GM12891 (cell line): ENCODE results near the gene GMDS.

Experiments used
- DNase-seq: peaks from one replicate; pipeline ENCODE4 v3.0.0; 2011; ENCODE audit warnings: low spot score; ENCODE audit not compliant: insufficient read length
- FAIRE-seq: peaks from 2 replicates; lab custom pipeline; 2011; peaks lifted over from hg19 to GRCh38; lab: Jason Lieb, UNC
- PAX5 ChIP-seq: IDR thresholded peaks from 2 replicates; pipeline ENCODE4 v1.6.1; 2011; ENCODE audit warnings: low read length, moderate library complexity, mild to moderate bottlenecking; ENCODE audit not compliant: insufficient read depth, severe bottlenecking
- POLR2A ChIP-seq: IDR thresholded peaks from 2 replicates; pipeline ENCODE4 v1.6.1; 2011; ENCODE audit warnings: low read depth, low read length, control low read depth
- POLR2AphosphoS5 ChIP-seq: IDR thresholded peaks from 2 replicates; pipeline ENCODE4 v1.6.1; 2011; ENCODE audit warnings: low read depth, low read length, control low read depth
- POU2F2 ChIP-seq: IDR thresholded peaks from 2 replicates; pipeline ENCODE4 v1.6.1; 2011; ENCODE audit warnings: low read depth, mild to moderate bottlenecking, control low read depth, low read length, moderate library complexity
- SPI1 ChIP-seq: IDR thresholded peaks from 2 replicates; pipeline ENCODE4 v1.6.1; 2011; ENCODE audit warnings: low read depth, low read length, control low read depth
- TAF1 ChIP-seq: IDR thresholded peaks from 2 replicates; pipeline ENCODE4 v1.6.1; 2011; ENCODE audit warnings: low read depth, low read length, control low read depth

The GMDS gene

DNA sequence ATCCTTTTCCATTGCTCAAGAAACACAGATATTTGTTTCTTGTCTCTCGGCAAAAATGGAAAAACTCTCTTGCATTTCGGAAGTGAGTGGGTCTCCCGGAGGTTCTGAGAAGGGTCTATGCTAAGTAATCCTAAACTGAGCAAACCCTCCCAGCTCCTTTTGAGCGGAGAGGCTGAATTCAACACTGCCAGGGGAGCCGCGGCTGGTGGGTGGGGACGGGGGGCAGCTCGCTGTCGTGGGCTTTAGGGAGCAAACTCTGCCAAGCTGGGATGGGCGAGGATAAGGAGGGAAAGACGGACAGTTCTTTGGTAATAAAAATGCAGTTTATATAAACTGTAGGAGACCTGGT lies 424.3 kb downstream of the GMDS start:
- FAIRE-seq (no peak), DNase-seq (no peak)
- TF ChIP-seq POLR2AphosphoS5 (no peak), POU2F2 (no peak), POLR2A (no peak), TAF1 (no peak)

DNA sequence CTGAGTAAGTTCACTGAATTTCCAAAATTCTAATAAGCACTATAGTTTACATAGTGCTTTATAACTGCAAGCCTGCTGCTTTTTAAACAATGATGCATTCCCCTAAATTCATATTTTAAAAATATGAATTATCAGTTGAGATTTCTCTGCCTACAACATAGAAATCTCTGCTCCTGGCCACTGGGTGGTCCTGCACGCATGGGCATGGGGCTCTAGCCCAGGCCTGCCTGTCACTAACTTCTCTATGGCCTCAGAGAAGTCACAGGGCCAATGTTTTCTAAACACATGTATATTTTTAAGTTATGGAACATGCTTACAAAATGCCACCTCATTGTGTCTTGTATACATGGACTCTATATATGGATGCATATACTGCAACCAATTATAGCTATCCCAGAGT lies 424.7 kb downstream of the GMDS start:
- FAIRE-seq = no peak
- no peak for DNase-seq
- no peak for TF ChIP-seq PAX5
- no peak for TF ChIP-seq POLR2A
- no peak for TF ChIP-seq TAF1
- no peak for TF ChIP-seq POU2F2
- no peak for TF ChIP-seq SPI1
- TF ChIP-seq POLR2AphosphoS5 = no peak

DNA sequence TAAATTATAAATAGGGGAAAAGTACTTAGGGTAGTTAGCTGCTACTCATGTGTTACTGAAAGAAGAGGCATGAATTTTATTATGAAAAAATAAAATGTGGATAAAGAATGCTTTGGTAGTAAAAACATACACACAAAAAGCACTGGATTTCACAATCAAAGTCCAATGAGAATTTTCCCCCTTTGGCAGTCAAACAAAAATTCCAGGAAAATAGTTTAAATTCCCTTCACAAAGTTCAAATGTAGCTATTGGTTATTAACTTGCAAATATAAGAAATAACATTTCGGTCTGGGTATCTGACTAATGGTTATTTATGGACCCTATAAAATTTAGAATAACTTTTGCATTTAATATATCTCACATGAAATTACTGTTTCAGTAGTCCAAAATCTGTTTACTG lies 425.2 kb downstream of the GMDS start:
- DNase-seq = no peak
- TF ChIP-seq SPI1 = no peak
- no peak for TF ChIP-seq POLR2AphosphoS5
- no peak for TF ChIP-seq PAX5
- TF ChIP-seq POLR2A = no peak
- TF ChIP-seq TAF1 = no peak
- no peak for TF ChIP-seq POU2F2
- no peak for FAIRE-seq

DNA sequence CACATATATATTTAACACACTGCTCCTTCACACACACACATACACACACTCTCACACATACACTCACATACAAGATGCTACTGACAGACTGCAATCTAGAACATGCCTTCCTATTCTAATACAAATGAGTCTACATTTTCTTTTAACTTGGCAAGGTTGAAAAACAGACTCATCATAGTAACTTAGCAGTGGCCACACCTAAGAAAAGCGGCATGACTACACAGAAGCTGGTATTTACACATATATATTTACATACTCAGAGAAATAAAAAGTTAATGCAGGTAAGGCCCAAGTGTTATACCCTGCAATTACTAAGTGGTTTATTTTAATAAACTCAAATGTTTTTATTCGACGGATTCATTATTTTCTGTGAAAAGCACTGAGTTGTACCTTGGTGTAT lies 426.4 kb downstream of the GMDS start:
- TF ChIP-seq POLR2A (no peak), POLR2AphosphoS5 (no peak), POU2F2 (no peak), PAX5 (no peak), TAF1 (no peak), SPI1 (no peak)
- FAIRE-seq = no peak
- DNase-seq = no peak

DNA sequence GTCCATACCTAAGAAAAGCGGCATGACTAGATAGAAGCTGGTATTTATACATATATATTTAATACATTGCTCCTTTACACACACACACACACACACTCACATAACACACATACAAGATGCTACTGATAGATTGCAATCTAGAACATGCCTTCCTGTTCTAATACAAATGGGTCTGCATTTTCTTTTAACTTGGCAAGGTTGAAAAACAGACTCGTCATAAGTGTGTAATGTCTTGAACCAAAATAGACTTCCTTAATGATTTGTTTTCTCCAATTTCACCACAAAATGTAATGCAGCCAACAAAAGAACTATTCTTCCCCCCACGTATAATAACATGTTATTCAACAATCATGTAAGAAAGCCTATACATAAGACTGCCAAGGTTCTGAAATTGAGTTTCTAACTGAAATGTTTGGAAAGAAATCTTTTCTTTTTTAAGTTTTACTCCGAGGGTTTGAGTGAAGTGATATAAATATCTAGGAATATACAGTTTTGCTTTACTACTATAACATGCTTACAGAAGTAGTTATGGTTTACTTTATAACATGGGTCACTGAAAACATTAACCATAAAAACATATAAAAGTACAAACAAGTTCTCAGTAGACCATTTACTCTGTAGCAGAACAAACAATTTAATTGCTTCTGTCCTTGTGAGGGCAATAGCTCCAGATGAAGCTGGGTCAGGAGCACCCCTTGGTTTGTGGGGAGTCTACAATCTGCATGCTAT lies 428.2 kb downstream of the GMDS start:
- no peak for TF ChIP-seq POU2F2
- no peak for TF ChIP-seq PAX5
- TF ChIP-seq POLR2A = no peak
- TF ChIP-seq POLR2AphosphoS5 = no peak
- no peak for TF ChIP-seq SPI1
- FAIRE-seq = no peak
- no peak for DNase-seq

DNA sequence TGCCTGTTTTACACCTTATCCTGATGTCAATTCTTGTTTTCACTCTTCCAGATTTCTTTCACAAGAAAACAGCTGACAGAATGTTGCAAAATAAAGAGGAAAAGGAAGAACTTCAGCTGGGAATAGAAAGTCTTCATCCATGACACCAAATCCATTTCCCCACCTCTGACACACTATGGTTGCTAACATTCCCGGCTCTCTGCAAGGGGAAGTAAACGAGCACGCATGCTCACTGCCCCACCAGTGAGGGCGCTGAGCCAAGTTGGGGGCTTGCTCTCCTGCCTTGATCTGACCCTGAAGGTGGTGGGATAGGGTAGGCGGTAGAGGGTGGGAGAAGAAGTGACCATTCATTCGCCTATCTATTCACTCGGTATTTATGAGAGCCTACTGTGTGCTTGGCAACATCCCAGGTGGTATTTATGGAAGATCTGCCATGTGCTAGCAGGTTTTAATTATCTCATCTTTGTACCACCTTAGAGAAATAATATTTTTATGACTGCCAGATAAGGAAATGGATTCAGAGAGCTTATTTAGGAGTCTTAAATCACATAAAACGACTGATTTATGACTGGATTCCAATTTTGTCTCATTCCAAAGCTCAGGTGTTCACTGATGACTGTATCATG lies 429.5 kb downstream of the GMDS start:
- FAIRE-seq = no peak
- no peak for TF ChIP-seq POLR2AphosphoS5
- TF ChIP-seq POU2F2 = no peak
- no peak for DNase-seq

DNA sequence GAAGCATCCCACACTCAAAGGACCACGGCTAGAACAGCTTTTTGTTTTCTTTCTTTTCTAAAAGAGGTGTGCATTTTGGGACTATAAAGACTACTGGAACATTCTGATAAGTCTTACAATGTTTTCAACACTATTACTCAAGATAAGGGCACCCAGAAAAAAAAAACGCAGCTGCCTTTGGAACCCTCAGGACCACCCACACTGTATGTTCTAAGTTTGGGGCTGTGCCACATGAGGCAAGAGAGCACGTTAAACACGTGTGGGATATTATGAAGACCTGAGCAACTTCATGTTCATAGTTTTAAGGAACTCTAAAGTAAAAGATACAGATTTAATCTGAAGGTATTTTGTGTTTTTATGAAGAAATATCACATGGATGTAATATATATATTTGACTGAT lies 431.1 kb downstream of the GMDS start:
- TF ChIP-seq TAF1 (no peak), PAX5 (no peak), POLR2AphosphoS5 (no peak), SPI1 (no peak), POLR2A (no peak), POU2F2 (no peak)
- DNase-seq (no peak), FAIRE-seq (no peak)

DNA sequence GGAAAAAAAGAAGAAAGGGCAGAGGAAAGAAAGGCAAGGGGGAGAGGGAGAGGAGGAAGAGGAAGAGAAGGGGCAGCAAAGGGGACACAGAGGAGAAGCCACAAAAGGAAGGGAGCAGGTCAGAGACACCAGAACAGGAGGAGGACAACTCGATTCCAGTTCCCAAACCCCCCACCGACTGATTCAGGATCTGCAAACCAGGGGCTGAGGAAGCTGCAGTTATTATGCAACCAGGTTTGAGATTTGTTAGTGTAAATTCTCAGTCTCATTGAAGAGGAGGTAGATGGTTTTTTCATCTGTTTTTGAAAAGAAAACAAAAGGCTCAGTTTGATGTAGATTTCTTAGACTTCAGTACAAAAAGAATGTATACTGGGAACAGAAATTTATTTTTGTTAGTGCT lies 432.9 kb downstream of the GMDS start:
- TF ChIP-seq POLR2A (no peak), POU2F2 (no peak), SPI1 (no peak), POLR2AphosphoS5 (no peak), TAF1 (no peak), PAX5 (no peak)
- FAIRE-seq (no peak), DNase-seq (no peak)

DNA sequence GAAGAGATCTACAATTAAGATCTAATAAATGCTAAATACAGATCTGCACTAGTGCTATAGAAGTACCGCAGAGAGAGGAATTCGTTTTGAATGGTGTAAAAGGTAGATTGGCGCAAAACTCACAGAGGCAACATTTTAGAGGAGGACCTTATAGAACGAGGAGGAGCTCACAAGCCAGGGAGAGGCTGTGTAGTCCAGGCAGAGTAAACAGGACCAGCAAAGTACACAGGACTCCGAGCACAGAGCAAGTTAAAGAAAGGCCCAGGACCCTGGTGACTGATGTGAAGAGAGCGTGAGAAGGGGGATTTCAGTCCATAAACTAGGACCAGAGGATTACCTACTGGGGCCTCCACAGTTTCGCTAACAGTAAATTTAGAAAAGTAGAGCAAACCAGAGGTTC lies 433.4 kb downstream of the GMDS start:
- DNase-seq (no peak), FAIRE-seq (no peak)
- TF ChIP-seq SPI1 (no peak), POU2F2 (no peak), TAF1 (no peak), PAX5 (no peak), POLR2A (no peak), POLR2AphosphoS5 (no peak)

DNA sequence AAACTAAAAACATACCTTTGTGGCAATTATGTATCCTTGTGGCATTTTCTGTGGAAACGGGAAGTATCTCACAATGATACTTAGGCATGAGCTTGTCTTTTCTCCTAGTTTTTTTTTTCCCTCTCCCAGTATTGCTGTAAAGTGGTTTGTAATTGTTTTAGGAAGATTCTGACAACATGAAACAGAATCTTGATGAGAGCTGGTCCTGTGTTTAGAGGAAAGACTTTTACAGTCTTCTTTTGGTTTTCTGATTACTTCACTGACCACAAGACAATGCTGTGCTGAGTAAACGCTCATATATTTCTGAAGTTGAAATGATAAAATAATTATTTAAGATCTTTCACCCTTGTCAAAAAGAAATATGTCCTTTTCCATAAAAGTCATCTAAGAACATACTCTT lies 434.5 kb downstream of the GMDS start:
- TF ChIP-seq TAF1 = no peak
- TF ChIP-seq SPI1 = no peak
- no peak for TF ChIP-seq POLR2A
- TF ChIP-seq POLR2AphosphoS5 = no peak
- no peak for TF ChIP-seq PAX5
- no peak for TF ChIP-seq POU2F2
- FAIRE-seq (no peak), DNase-seq (no peak)

DNA sequence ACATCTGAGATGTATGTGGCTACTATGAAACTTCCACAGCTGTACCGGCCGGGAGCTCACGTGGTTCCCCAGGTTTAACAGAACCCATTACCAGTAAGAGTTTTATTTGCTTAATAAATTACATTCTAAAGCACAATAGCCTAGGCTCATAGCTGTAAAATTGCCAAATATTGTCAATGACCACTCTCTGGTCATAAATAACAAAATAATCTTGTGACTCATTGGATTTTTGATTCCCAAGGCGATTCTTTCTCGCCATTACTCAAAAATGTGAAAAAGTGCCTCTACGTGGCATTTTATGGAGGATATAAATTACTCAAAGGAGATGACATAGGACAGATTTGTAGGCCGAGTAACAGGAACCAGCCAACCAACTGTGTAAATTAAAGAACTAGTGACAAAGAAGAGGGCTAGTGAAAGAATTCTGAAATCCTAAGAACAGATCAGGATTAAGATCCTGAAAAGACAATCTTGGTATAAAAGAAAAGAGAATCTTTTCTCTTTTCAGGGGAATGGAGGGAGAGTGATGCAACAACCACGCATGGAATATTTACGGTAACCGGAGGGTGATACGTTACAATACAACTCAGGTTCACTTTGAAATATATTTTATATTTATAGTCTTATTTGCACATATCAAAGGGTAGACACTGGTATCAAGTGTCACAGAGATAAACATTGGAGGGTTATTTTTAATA lies 436.0 kb downstream of the GMDS start:
- TF ChIP-seq POLR2AphosphoS5 (no peak), PAX5 (no peak), TAF1 (no peak), POLR2A (no peak), POU2F2 (no peak), SPI1 (no peak)
- FAIRE-seq = no peak
- DNase-seq = no peak
